ENCODE data around the gene NFIC. TPM values are rescaled to one million over a fixed set of nuclear protein-coding genes. Genes with fewer than 3 reads are reported as not detected.

Gene NFIC
- total RNA-seq, 6 experiments from 2014 or later, result 94.6 to 168 (median 120) TPM

- Histone ChIP-seq H3K27ac (peak overlapping the region in 1 of 3 donors; percentile 46), H3K27me3 (no peaks in the 10 kb centered on the region), H3K4me1 (peaks cover 0 to 11% (median 2%) of the 10 kb centered on the region in 4 donors), H3K9me3 (no peaks in the 10 kb centered on the region), H3K36me3 (peaks cover 0 to 2% (median under 1%) of the 10 kb centered on the region in 4 donors), H3K4me3 (no peak overlapping the region)
- WGBS (ENCODE audit: insufficient coverage, low coverage, low lambda C conversion rate, missing lambda C conversion rate), result no CpG with 5 or more reads among the region's 3 CpGs
- intact Hi-C loops (cut with DNase I), result no loop called here
- DNase-seq (no peak), ATAC-seq (peak in 1 of 4 donors; percentile 1)
- TF ChIP-seq POLR2A (IDR thresholded peaks at IDR 0.05), result no peak
- no peak for TF ChIP-seq CTCF (IDR thresholded peaks at IDR 0.05)
Measured at GRCh38 chr19:3468211-3468610, 101.8 kb downstream of the NFIC start.

GRCh38 chr19:3469638-3470499 is 103.5 kb downstream of the NFIC start:
- intact Hi-C loops (cut with DNase I), result no loop called here

GRCh38 chr19:3470500-3471128 is 104.2 kb downstream of the NFIC start:
- ATAC-seq (no peak), DNase-seq (no peak)
- TF ChIP-seq POLR2A (IDR thresholded peaks at IDR 0.05) (no peak), CTCF (IDR thresholded peaks at IDR 0.05) (no peak)
- Histone ChIP-seq H3K9me3 (no peaks in the 10 kb centered on the region), H3K4me3 (no peak overlapping the region), H3K27ac (no peak overlapping the region), H3K4me1 (peaks cover 0 to 13% (median 6%) of the 10 kb centered on the region in 4 donors), H3K27me3 (no peaks in the 10 kb centered on the region), H3K36me3 (no peaks in the 10 kb centered on the region)
- 54% methylated on average over 8 of the region's 11 CpGs for WGBS (ENCODE audit: insufficient coverage, low coverage, low lambda C conversion rate, missing lambda C conversion rate)
- intact Hi-C loops (cut with DNase I), result no loop called here

More at GRCh38 chr19:3469638-3470499, 103.5 kb downstream of the NFIC start:
- WGBS (ENCODE audit: insufficient coverage, low coverage, low lambda C conversion rate, missing lambda C conversion rate), result 45% methylated on average over 4 of the region's 14 CpGs
- DNase-seq (no peak), ATAC-seq (peak in 3 of 4 donors; percentile 11 to 29 (median 13))
- peaks cover 0 to 13% (median 6%) of the 10 kb centered on the region in 4 donors for H3K4me1 ChIP-seq
- H3K27ac ChIP-seq, result no peak overlapping the region
- no peaks in the 10 kb centered on the region for H3K9me3 ChIP-seq
- no peaks in the 10 kb centered on the region for H3K36me3 ChIP-seq
- TF ChIP-seq POLR2A (IDR thresholded peaks at IDR 0.05) (no peak), CTCF (IDR thresholded peaks at IDR 0.05) (peak in 3 of 4 donors; percentile 15 to 24 (median 20))
- H3K27me3 ChIP-seq, result no peaks in the 10 kb centered on the region
- no peak overlapping the region for H3K4me3 ChIP-seq

GRCh38 chr19:3471954-3472655 is 105.7 kb downstream of the NFIC start:
- TF ChIP-seq CTCF (IDR thresholded peaks at IDR 0.05) (peak; percentile 70 to 88 (median 79)), POLR2A (IDR thresholded peaks at IDR 0.05) (no peak)
- no peak for DNase-seq
- 10% methylated on average over 11 of the region's 24 CpGs for WGBS (ENCODE audit: insufficient coverage, low coverage, low lambda C conversion rate, missing lambda C conversion rate)
- H3K27ac ChIP-seq, result no peak overlapping the region
- H3K4me1 ChIP-seq, result peaks cover 0 to 13% (median 6%) of the 10 kb centered on the region in 4 donors
- H3K4me3 ChIP-seq, result no peak overlapping the region
- no peaks in the 10 kb centered on the region for H3K9me3 ChIP-seq
- peak; percentile 32 to 46 (median 40) for ATAC-seq
- intact Hi-C loops (cut with DNase I), result no loop called here
- no peaks in the 10 kb centered on the region for H3K27me3 ChIP-seq
- no peaks in the 10 kb centered on the region for H3K36me3 ChIP-seq

All from right lobe of liver (tissue), 6 donors.